Stimulated activated CD4-positive, alpha-beta T cell treated with anti-CD3 and anti-CD28 coated beads, TNF-alpha, amount 100 ng/mL, for 24 hours (primary cell): Measurements from ENCODE around the gene CHST13.

Experiments
- DNase-seq, 3 experiments: peaks; one replicate each; pipeline ENCODE4 v3.0.0-alpha.2; 2020; ENCODE audit warnings: low read depth in 3 of 3

Gene CHST13

GRCh38 chr3:126540342-126540849, 16.4 kb downstream of the CHST13 start:
- no peak for DNase-seq

- DNase-seq = no peak
These were observed 17.1 kb downstream of the CHST13 start for GRCh38 chr3:126540951-126541627.

GRCh38 chr3:126541628-126542339, 17.8 kb downstream of the CHST13 start:
- no peak for DNase-seq

GRCh38 chr3:126542340-126543241, 18.6 kb downstream of the CHST13 start:
- no peak for DNase-seq

- DNase-seq = no peak
These were observed 19.6 kb downstream of the CHST13 start for GRCh38 chr3:126543457-126544061.

- DNase-seq = no peak
These were observed 20.8 kb downstream of the CHST13 start for GRCh38 chr3:126544596-126545281.

- no peak for DNase-seq
These were observed 21.6 kb downstream of the CHST13 start for GRCh38 chr3:126545544-126545943.

- DNase-seq = no peak
These were observed 22.1 kb downstream of the CHST13 start for GRCh38 chr3:126546013-126546412.

GRCh38 chr3:126546549-126547239, 22.7 kb downstream of the CHST13 start:
- no peak for DNase-seq

- no peak for DNase-seq
These were observed 23.8 kb downstream of the CHST13 start for GRCh38 chr3:126547721-126548120.

GRCh38 chr3:126548556-126549466, 24.9 kb downstream of the CHST13 start:
- no peak for DNase-seq

- DNase-seq = no peak
These were observed 26.0 kb downstream of the CHST13 start for GRCh38 chr3:126549861-126550487.

GRCh38 chr3:126550488-126551051, 26.6 kb downstream of the CHST13 start:
- no peak for DNase-seq

- DNase-seq = no peak
These were observed 27.3 kb downstream of the CHST13 start for GRCh38 chr3:126551121-126551838.

GRCh38 chr3:126551839-126552687, 28.1 kb downstream of the CHST13 start:
- no peak for DNase-seq

- DNase-seq = no peak
These were observed 28.8 kb downstream of the CHST13 start for GRCh38 chr3:126552688-126553283.
